HG03439 (cell line): ENCODE data around the gene ITFG2.

Experiments used
- ATAC-seq: cut with Tn5 transposase; IDR thresholded peaks from one replicate; pipeline ENCODE4 v1.9.1; 2021; ENCODE audit warnings: mild to moderate bottlenecking, moderate library complexity; ENCODE audit not compliant: unreplicated experiment

Gene ITFG2

DNA sequence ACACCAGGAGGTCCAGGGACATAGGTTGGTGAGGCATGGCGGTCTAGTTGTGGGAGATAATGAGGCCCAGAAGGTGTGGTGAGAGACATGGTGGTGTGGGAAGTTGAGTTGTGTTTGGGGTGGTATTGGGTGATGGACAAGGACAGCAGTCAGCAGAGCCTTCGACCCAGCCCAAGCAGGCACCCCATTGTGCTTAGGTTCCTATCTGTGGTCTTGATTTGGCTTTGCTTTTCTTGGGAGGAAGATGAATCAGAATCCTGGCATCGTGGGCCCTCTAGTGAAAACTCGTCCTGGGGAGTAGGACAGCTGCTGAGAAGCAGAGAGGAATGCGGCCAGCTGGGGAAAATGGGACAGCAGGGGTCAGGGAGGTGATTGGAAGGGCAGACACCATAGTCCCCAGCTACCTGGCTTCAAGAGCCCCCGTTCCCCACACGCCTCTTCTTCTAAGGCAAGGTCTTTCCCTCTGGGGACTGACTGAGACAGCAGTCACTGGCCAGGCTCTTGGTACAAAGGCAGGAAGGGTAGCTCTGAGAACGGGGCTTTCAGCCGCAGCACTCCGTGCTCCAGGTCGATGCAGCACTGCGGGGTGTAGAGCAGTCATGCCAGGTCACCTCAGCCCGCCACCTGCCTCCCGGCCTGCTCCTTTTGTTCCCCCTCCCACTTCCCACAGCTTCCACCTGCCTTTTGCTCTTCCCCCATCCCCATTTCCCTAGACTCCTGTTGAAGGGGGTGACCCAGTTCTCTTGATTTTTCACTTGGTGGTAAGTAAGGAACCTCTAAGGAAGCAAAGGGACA lies 14.4 kb downstream of the ITFG2 start:
- ATAC-seq = no peak

DNA sequence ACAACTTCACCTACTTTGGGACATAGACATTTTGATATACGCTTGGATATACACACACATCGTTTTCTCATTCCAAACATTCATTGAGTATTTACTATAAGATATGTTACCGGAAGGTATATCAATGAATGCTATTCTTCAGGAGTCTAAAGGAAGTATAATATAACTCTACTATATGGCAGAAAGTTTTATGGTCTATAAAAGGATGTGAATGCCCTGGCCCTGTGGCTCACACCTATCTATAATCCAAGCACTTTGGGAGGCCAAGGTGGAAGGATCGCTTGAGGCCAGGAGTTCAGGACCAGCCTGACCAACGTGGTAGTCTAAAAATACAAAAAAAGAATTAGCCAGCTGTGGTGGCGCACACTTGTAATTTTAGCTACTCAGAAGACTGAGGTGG lies 16.8 kb downstream of the ITFG2 start:
- no peak for ATAC-seq

DNA sequence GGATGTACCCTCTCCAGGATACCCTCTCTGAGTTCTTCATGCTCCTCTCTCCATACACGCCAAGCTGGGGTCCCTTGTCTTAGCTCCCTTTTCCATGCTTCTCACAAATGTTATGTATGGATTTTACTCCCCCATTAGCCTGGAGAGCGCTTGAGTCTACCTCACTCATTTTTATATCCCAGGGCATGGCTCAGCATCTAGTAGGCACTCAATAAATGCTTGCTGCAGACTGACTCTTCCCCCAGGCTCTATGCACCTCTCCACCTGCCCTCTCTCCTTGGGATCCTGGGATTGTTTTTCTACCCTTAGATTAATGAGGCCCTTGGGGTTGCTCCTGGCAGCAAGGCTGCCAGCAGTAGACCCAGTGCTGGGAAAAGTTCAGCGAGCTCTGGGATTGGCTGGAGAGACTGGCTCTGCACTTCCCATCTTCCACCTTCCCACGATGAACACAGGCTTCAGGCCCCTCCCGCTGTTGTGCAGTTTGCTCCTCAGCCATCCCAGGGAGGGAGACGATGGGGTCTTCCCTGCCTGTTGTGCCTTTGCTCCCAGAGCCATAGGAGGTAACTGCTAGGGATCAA lies 20.2 kb downstream of the ITFG2 start:
- ATAC-seq = no peak

DNA sequence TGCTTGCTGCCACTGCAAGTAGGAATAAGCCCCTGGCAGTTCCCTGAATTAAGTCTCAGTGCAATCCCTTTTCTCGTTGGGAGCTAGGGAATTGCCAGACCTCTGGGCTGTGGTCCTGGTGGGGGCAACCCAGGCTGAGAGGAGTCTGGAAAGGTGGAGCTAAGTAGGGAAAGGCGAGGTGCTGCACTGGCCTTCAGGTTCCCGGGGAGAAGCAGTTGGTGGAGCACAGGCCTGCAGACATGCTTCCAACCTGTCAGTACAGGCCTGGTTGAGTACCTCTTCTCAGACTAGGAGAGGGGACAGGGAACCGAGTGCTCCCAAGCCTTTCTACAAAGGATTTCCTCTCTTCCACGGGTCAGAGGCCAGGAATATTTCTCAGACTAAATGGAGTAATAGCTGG lies 20.9 kb downstream of the ITFG2 start:
- no peak for ATAC-seq

DNA sequence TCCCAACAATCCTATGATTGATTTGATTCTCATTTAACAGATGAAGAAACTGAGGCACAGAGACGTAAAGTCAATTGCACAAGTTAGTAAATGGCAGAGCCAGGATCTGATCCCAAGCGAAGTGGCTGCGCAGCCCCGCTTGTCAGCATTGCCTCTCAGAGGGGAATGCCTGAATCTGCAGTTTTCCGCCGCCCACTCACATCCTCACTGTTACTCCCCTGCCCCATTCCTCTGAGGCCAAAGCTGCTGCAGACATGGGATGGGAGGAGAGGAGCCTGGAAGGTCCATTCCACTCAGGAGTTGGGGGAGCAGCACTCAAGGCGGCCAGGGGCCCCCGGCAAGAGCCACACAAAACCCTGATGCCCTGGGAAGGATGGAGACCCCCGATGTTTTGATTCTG lies 21.3 kb downstream of the ITFG2 start:
- no peak for ATAC-seq

DNA sequence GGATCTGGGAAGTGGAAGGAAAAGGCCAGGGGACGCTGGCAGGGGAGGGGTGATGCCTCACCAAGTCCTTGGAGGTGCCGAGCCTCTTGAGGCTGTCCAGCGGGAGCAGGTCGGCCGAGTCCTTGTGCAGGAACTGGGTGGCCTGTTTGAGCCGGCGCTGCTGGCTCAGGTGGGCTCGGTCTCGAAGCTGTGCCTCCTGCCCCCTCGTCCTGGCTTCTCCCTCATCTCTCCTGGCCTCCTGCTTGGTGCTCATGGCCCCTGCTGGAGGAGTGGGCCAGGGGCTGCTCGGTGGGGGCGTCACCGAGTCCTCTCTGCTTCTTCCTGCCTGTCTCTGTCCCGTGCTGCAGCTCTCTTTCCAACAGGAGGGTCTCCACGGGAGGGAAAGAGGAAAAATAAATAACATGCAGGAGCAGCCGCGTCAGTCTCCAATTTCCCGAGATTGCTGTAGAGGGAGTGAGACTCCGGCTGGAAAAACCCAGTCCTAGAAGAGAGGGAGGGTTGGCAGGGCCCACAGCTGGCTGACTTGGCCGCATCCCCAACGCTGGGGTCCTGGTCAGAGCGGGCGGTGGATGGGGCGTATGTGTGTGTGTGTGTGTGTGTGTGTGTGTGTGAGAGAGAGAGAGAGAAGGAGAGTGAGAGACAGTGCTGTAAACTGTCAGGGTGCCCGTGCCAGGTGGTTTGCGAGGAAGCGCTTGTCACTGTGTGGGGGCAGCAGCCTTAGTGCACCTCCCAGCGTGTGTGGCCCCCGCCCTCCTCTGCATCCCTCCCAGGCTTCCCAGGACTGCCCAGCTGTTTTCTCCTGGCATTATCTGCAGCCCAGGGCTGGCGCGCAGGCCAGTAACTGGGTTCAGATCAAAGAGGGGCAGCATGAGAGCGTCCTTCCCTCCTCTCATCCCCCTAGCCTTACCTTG lies 22.4 kb downstream of the ITFG2 start, which contains the start of gene NRIP2:
Gene NRIP2 (minus strand): TSS at position 455 of the 911 bp plus-strand sequence. CDS start 52 bp downstream, at position 403.
- no peak for ATAC-seq

DNA sequence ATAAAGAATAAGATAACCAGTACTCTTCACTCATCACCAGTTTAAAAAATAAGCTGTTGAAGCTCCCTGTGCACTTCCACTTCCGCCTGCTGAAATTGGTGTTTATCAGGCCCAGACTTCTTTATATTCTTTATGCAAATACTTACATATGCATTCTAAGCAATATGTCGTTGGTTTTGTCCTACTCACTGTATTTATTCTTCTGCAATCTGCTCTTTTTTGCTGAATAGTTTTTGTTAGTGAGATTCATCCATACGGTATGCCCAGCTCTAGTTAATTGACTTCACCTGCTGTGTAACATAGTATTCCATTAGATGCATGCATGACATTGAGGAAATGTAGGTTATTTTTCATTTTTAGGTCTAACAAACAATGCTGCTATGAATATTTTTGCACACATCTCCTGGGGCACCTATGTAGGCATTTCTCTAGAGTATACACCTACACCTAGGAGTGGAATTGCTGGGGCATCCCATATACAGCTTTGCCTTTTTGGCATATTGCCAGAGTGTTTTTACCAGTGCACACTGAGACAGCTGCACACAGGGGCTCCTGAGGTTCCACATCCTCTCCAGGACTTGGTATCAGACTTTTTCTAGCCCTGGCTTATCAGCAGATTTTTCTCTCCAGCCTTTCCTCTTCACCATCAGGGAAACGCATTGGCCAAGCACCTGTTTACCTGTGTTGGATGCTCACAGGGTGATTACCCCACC lies 23.4 kb downstream of the ITFG2 start:
- no peak for ATAC-seq

DNA sequence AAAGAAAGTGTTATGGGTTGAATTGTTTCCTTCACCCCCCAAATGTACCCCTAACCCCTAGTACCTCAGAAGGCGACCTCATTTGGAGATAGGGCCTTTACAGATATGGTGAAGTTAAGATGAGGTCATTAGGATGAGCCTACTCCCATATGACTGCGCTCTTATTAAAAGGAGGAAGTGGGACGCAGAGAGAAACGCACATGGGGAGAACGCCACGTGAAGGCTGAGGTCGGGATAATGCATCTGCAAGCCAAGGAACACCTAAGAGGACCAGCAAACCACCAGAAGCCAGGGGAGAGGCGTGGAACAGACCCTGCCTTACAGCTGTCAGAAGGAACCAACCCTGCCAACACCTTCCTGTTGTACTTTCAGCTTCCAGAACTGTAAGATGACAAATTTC lies 24.1 kb downstream of the ITFG2 start:
- ATAC-seq = no peak

DNA sequence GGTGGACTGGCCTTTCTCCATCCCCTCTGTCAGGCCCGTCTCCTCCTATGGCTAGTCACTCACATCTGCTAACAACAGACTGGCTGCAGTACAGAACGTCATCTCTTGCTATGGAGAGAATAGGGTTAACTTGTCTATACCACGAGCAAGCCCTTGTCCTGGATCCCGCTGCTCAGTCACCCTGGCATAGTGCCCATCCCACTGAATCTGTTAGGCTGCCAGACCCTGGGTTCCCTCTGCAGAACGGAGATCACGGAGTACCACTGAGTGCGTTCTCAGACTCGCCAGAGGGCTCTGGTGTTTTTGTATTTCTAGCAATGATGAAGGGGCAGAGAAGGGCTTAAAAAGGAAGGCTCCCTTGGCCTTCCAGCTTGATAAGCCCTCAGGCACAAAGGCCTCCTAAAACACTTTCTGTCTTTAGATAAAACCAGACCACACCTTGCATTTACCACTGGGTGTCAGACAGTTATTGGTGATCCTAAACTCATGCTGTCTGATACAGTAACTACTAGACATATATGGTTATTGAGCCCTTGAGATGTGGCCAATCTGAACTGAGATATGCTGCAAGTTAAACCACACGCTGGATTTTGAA lies 28.7 kb downstream of the ITFG2 start:
- ATAC-seq = no peak

DNA sequence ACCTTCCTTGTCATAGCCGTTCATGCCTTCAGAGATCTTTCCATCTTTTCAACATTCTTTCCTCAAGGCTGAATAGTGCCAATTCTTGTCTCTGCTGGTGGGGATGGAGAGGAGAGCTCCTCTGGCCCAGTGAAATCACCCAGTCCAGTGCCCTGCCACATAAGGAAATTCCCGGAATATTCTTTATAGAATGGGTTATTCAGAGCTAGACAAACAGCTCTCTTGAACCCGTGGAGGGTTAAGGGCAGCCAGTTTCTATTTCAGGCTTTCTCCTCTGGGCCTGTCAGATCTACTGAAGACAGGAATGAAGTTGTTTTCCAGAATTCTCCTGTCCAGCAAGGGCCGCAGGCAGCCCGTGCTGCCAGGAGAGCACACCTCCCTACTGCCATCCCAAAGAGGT lies 30.5 kb downstream of the ITFG2 start:
- no peak for ATAC-seq

DNA sequence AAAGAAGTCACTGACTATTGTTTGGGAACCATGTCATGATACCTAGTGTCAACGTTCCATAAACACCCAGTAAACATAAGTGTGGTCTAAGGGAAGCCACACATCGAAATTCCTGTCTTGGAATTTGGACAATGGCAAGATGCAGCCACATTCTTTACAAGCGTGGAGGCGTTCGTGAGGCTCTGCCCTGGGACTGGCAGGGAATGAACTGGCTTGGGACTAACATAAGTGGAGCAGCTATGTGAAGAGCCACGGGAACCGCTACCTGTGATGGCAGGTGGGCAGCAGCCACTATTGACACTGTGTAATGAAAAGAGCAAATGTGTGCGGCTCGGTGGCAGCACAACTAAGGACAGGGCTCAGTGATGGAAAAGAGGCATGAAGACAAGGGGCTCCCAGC lies 32.3 kb downstream of the ITFG2 start:
- ATAC-seq = no peak

DNA sequence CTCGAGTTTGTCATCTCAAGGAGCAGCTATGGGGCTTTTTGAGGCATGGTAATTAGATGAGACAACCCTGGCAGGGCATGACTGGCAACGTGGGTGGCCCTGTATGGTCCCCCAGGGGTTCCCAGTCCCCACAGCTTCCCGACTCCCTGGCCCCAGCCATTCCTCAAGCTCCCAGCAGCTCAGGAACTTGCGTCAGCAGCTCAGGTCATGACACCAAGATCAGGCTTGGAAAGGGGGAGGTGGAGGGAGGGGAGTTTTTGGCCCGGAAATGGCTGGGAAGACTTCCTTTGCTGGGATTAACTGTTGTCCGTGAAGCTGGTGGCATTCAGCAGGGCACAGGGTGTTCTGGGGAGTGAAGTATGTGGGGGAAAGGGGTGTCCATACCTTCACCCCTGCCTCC lies 32.8 kb downstream of the ITFG2 start:
- ATAC-seq = no peak

DNA sequence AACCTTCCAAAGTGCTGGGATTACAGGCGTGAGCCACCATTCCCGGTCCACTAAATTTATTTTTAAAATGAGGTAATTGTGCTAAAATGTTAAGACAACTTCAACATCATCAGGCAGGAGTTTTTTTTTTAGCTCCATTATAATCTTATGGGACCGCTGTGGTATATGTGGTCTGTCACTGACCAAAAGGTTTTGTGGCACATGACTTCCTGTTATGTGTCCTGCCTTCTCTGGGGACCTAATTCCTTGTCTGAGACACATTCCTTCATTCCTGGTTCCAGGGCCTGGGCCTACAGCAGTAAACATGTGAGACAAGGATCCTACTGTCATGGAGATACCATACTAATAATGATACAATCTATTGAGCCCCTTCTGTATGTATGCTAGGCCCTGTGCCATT lies 39.5 kb downstream of the ITFG2 start:
- no peak for ATAC-seq

DNA sequence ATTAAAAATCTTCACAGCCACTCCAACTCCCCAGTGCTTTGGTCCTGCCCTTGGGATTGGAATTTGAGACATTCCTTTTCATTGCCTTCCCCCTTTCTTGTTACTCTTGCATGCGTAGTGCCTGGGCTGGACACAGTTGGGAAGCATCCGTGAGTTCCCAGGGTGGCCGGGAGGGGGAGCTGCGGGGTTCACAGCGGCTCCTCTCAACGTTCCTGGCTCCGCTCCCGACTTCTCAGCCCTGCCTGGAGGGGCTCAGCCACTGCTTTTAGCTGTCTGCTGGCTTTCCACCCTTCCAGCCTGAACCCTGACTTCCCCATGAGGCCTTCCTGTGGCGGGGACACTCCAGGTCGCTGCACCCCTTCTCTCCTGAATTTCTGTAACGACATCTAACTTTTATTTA lies 41.2 kb downstream of the ITFG2 start:
- no peak for ATAC-seq

DNA sequence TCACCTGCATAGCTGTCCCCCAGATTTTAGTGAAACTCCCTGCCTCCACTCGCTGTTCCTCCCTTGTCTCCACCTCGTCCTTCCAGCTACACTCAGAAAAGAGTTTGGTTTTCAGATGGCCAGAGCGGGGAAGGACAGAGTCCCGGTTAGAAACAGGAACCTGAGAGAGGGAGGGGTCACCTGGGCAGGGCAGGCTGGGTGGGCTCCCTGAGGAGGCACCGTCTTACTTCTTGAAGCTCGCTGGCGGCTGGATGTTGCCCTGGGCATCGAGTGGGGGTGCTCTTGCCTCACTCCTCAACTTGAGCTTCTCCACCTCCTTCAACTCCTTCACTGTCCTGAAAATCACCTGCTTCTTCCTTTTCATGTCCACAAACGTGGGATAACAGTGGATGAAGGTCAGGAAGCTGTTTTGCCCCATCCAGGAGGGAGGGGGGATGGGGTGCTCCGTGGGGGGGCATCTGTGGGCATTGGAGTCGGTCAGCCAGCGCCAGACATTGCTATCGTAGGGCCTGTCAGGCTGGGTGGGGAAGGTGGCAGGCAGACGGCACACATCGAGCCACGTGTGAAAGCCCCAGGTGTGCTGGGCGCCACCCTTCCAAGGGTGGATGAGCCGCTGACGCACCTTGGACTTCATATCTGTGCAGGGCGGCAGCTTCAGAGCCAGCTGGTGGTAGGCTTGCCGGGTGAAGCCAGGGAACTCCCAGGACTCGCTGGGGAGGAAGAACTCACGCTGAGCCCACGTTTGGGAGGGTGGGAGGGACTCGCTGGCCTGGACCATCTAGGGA lies 42.4 kb downstream of the ITFG2 start:
- ATAC-seq = no peak

DNA sequence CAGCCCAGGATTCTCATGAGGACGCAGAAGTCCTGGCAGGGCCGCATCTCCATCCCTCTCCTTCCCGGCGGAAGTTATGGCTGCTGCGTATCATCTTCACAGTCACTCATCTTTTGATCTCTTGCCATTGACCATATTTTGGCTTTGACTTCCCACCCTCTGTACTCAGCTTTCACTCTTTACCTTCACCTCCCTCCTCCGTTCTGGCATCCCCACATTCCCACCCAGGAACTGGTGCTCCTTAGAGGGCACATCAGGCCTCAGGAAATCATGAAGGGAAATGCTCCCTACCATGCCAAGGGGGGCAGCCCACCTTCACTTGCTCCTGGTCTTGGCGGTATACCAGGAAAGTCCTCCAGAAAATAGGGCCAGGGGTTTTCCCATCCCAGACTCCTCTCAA lies 43.1 kb downstream of the ITFG2 start:
- no peak for ATAC-seq

DNA sequence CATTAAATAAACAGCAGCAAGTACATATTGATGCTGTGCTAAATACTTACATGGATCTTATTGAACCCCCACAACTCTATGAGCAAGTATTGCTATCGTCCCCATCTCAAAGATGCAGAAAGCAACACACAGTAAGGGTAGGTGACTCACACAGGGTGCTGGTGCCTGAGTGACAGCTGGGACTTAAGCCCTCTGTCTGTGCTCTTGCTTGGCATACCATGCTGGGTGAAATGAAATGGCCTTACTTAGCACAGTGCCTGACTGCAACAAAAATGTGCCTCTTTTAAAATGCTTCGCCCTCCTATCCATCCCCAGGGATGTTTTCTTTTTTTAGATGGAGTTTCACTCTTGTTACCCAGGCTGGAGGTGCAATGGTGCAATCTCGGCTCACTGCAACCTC lies 43.6 kb downstream of the ITFG2 start:
- ATAC-seq = no peak

DNA sequence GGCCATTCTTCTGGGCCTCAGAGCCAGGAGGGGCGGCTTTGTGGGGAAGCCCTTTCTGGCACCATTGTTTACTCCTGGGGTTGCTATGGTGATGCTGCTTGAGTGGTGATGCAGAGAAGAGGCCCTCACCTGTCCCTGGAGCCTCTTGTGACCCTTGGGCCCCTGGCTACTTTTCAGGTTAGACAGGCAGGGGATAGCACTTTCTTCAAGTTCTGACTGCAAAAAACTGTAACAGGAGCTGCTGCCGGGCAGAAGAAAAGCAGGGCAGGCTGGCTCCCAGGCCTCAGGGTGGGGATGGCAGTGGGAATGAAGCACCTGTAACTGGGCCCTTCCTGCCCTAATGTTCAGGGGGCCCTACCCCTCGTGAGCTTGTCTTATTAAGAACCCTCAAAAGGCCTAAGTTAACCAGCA lies 44.6 kb downstream of the ITFG2 start, which contains the start of gene TEX52:
Gene TEX52 (minus strand): TSS at position 19 of the 411 bp plus-strand sequence. CDS start 13 bp downstream, at position 6.
- no peak for ATAC-seq

DNA sequence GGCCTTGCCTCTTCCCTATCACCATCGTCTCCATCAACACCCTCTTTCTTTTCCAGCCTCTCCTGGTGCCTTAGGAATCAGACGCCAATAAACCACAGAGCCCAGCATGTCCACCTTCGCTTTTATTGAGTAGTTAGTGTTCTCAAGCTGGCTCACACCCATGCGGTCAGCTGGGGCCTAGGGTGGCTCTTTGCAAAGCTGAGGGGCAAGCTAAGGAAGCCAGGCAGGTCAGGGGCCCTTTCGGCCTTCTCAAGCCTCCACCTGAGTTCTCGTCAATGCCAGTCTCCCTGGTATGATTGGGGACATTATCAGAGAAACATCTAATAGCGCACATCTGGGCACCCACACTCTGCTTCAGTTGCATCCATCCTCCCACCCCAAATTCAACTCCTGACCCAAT lies 45.1 kb downstream of the ITFG2 start:
- ATAC-seq = no peak

DNA sequence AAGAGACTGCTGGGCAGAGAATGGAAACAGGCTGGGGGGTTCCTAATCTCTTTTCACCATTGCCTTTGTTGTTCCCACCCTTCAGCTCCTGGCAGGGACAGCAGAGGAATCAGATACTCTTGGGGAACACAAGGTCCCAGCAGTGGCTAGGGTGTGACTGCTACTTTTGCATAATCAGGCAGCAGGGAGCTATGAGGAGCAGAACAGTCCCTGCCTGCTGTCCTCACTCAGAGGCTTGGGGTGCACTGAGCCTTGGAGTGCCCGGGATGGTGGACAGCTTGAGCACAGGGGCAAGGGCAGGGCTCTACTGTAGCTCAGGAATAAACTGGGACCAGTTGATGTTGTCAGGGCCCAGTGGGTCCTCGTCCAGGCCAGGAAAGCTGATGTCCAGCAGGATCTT lies 45.9 kb downstream of the ITFG2 start:
- no peak for ATAC-seq
